Measurements from ENCODE around the gene CHN2.
A peak's percentile ranks its signal among the peaks of the same experiment; 100 is the strongest.

CHN2 gene

DNA sequence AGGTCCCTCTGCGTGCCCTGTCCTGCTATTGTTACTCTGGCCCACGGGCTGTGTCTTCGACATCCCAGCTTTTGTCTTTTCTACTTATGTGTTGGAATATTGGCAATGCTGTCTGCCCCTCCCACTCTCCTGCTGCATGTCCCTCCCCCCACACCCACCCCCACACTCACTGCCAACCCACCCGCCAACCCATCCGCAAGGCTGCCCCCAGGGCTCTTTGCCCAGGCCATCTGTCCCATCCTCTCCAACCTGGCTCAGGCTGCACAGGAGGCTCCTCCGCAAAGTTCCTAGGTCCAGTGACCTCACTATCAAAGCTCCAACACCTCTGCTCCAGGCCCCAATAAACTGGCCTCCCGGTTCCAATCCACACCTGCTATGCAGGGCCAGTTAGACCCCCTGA is 202.0 kb downstream of the CHN2 start:
- H3K4me1 Mint-ChIP-seq: no peaks in the 10 kb centered on the region
- H3K36me3 Mint-ChIP-seq: no peaks in the 10 kb centered on the region
- no peak overlapping the region for H3K27ac Mint-ChIP-seq
- ATAC-seq (no peak), DNase-seq (ENCODE audit: low spot score in 2 of 2) (no peak)
- no peak overlapping the region for H3K4me3 Mint-ChIP-seq
- H3K9me3 Mint-ChIP-seq: no peaks in the 10 kb centered on the region

DNA sequence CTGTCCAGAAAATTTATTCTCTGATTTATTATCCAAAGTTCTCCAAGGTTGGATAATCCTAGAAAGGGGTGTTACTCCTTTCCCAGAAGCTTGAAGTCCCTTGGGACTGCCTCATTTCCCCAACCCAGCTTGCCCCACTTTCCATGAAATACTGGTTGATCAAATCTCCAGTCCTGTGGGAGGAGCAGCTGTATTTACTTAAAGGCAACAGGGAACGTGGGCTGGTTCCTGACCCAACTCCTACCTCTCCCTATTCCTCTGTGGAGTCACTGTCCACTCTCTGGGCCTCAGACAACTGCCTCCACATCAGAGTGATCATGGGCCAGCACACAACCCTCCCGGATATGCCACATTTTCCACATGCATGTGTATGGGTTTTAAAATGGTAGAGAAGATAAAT is 202.8 kb downstream of the CHN2 start:
- Mint-ChIP-seq H3K9me3 (no peaks in the 10 kb centered on the region), H3K36me3 (no peaks in the 10 kb centered on the region), H3K4me1 (no peaks in the 10 kb centered on the region), H3K4me3 (no peak overlapping the region), H3K27ac (no peak overlapping the region)
- ATAC-seq (no peak), DNase-seq (ENCODE audit: low spot score in 2 of 2) (no peak)

DNA sequence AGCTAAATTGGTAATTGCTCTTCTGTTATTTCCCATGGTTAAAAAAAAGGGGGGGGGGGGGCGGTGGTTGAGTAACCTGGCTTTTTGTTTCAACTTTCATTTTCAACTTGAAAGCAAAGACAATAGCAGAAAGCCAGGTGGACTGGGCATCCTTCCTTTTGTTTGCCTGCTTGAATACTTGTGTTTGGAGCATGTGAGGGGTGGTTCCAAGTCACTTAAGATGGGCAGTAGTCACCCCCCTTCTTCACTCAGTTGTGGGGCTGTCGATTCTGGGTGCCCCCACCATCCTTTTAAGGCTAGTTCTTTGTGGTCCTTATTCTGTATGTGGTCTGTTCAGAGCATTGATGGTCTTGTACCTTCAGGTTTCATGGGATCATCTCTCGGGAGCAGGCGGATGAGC is 203.4 kb downstream of the CHN2 start:
- Mint-ChIP-seq H3K4me1 (no peaks in the 10 kb centered on the region), H3K4me3 (no peak overlapping the region), H3K27ac (peak overlapping the region; percentile 22), H3K9me3 (no peaks in the 10 kb centered on the region), H3K36me3 (no peaks in the 10 kb centered on the region)
- DNase-seq (ENCODE audit: low spot score in 2 of 2): no peak
- no peak for ATAC-seq

DNA sequence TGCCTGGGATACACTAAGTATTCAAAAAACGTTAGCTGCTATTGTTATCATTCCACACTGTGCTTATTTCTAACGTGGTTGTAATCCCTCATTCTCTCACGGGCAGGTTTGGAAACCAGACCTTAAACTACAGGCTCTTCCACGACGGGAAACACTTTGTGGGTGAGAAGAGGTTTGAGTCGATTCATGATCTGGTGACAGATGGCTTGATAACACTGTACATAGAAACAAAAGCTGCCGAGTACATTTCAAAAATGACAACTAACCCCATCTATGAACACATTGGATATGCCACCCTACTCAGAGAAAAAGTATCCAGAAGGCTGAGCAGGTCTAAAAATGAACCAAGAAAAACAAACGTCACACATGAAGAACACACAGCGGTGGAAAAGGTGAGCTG is 205.9 kb downstream of the CHN2 start:
- peak overlapping the region; percentile 34 for H3K27ac Mint-ChIP-seq
- no peaks in the 10 kb centered on the region for H3K4me1 Mint-ChIP-seq
- DNase-seq (ENCODE audit: low spot score in 2 of 2) (no peak), ATAC-seq (no peak)
- H3K4me3 Mint-ChIP-seq: no peak overlapping the region
- no peaks in the 10 kb centered on the region for H3K9me3 Mint-ChIP-seq
- no peaks in the 10 kb centered on the region for H3K36me3 Mint-ChIP-seq

DNA sequence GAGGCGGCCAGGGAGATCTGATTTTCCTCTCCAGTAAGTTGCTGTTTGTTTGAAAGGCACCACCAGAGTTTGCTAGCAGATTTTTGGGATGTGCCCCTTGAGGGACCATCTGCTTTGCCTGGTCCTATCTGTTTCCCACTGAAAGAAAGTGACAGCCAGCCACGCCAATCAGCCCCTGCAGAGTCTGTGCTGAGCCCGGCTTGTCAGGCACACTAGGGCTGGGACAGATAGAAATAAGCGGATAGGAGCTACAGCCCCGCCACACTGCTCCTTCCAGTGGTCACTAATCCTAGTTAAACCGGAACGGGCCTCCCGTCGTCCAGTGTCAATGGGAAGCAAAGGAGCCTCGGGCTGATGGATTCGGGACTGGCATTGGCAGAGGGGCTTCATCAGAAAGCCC is 207.2 kb downstream of the CHN2 start:
- no peak overlapping the region for H3K27ac Mint-ChIP-seq
- no peaks in the 10 kb centered on the region for H3K4me1 Mint-ChIP-seq
- H3K9me3 Mint-ChIP-seq: no peaks in the 10 kb centered on the region
- no peaks in the 10 kb centered on the region for H3K36me3 Mint-ChIP-seq
- ATAC-seq: no peak
- H3K4me3 Mint-ChIP-seq: no peak overlapping the region
- no peak for DNase-seq (ENCODE audit: low spot score in 2 of 2)

DNA sequence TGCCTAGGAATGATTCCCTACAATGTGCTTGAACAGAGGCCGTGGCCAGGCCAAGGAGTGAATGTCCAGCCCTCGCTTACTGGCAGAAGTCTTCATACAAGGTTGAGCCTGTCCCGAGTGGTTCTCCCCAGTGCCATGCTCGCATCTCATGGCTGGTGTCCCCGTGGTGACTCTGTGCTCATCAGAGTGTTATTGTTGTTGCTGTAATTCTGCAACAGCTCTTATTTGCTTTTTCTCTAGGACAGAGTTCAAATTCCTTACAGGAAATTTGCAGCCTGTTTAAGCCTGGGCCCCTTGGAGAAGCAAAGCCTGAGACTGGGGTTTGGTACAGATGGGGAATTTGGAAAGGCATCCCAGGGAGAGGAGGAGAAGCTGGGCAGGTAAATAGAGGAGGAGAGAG is 211.3 kb downstream of the CHN2 start:
- Mint-ChIP-seq H3K27ac (peak overlapping the region; percentile 39), H3K9me3 (no peaks in the 10 kb centered on the region), H3K4me1 (no peaks in the 10 kb centered on the region), H3K36me3 (no peaks in the 10 kb centered on the region), H3K4me3 (no peak overlapping the region)
- no peak for ATAC-seq
- no peak for DNase-seq (ENCODE audit: low spot score in 2 of 2)

DNA sequence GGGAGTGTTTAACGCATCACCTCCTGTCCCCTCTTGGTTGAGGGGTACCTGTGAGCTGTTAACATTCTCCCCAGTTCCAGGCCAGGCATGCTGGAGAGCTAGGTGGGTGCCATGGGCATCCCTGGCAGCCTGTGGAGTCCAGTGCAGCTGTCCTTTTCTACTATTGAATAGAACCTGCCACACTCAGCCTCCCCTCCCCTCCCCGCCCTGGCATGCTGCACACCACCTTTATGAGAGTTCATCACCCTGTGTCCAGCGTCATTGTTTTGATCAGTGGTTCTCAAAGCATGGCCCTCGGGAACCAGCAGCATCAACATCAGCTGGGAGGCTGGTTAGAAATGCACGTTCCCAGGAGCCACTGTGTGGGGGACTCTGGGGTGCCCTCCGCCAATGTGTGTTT is 211.8 kb downstream of the CHN2 start:
- ATAC-seq (peak; percentile 28), DNase-seq (ENCODE audit: low spot score in 2 of 2) (no peak)
- H3K4me1 Mint-ChIP-seq: no peaks in the 10 kb centered on the region
- no peaks in the 10 kb centered on the region for H3K36me3 Mint-ChIP-seq
- no peak overlapping the region for H3K4me3 Mint-ChIP-seq
- H3K27ac Mint-ChIP-seq: no peak overlapping the region
- no peaks in the 10 kb centered on the region for H3K9me3 Mint-ChIP-seq

DNA sequence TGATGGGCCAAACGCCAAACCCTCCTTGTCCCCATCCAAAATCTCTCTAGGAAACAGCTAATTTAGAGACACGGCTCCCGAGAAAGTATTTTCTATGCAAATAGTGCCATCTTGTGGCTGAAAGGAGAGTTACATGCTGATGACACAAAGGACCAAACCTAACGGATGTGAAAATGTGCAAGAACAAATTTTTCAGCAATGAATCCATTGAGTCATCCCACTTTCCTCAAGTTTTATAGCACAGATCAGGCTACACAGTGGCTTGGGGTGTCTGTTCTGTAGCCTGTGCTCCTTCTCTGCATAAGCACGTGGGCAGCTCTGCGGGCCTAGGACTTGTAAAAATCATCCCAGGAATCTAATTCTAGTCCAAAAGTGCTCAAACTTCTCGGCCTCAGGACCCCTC is 214.3 kb downstream of the CHN2 start:
- Mint-ChIP-seq H3K4me1 (no peaks in the 10 kb centered on the region), H3K36me3 (no peaks in the 10 kb centered on the region), H3K9me3 (no peaks in the 10 kb centered on the region), H3K27ac (no peak overlapping the region), H3K4me3 (no peak overlapping the region)
- DNase-seq (ENCODE audit: low spot score in 2 of 2): peak; percentile 64 to 75
- peak; percentile 58 for ATAC-seq

DNA sequence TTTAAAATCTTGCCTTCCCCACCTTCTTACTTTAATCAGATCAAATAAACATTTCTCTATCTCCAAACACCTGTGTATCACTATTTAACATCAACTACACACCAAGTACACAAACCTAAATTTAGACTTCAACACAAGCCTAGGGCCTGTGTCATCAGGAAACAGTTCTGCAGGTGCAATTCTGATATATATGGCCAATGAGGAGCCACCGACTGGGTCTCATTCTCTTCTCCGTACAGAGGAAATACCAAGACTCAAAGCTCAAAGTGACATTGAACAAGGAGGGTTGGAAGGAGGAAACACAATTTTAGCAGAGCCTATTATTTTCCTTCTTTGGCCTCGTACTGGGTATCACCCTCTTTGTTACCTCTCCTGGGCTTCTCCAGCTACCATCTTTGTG is 216.4 kb downstream of the CHN2 start:
- no peak overlapping the region for H3K27ac Mint-ChIP-seq
- H3K4me3 Mint-ChIP-seq: no peak overlapping the region
- DNase-seq (ENCODE audit: low spot score in 2 of 2): no peak
- no peaks in the 10 kb centered on the region for H3K9me3 Mint-ChIP-seq
- no peak for ATAC-seq
- H3K36me3 Mint-ChIP-seq: no peaks in the 10 kb centered on the region
- peaks cover 6% of the 10 kb centered on the region for H3K4me1 Mint-ChIP-seq

DNA sequence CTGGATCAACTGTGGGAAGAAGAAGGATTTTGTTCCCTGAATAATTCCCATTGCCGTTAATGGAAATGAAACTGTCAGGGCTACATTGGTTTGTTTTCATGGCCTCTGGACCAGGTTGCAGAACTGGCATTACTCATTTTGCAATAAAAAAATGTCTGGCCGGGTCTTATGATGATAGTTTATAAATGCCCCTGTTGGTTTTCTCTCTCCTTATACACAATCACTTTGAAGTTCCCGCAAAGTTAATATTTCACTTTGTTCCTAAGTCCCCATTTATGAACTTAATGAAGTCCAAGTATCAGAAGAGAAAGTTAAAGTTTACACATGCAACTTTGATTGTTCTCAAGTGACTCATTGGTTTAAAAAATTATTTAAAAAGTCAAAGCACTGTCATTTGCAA is 218.3 kb downstream of the CHN2 start:
- Mint-ChIP-seq H3K9me3 (no peaks in the 10 kb centered on the region), H3K27ac (no peak overlapping the region), H3K36me3 (no peaks in the 10 kb centered on the region), H3K4me3 (no peak overlapping the region), H3K4me1 (peaks cover 6% of the 10 kb centered on the region)
- ATAC-seq (no peak), DNase-seq (ENCODE audit: low spot score in 2 of 2) (no peak)

DNA sequence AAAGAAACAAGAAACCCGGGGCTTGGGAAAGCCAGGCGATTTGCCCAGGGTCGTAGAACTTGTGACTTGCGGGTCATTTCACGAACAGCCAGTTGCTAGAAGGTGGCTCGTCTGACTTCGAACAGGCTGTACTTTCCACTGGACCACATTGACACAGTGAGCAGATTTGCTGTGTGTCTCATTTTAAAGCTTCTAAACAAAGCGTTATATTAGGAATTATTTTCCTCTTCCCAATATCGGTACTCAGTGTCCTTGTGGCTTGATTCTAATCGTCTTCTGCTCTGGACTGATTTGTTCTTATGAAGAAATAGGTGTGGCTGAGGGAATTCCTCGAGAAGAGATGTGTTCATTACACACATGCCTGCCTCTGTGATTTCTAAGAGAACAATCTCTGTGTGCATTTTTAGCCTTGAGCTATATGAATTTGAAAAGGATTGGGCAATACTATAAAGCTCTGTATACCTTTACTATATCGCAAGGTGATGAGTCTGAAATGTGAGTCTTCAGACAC is 219.1 kb downstream of the CHN2 start:
- Mint-ChIP-seq H3K9me3 (no peaks in the 10 kb centered on the region), H3K4me1 (peaks cover 6% of the 10 kb centered on the region), H3K27ac (no peak overlapping the region), H3K4me3 (no peak overlapping the region), H3K36me3 (no peaks in the 10 kb centered on the region)
- ATAC-seq: no peak
- no peak for DNase-seq (ENCODE audit: low spot score in 2 of 2)

DNA sequence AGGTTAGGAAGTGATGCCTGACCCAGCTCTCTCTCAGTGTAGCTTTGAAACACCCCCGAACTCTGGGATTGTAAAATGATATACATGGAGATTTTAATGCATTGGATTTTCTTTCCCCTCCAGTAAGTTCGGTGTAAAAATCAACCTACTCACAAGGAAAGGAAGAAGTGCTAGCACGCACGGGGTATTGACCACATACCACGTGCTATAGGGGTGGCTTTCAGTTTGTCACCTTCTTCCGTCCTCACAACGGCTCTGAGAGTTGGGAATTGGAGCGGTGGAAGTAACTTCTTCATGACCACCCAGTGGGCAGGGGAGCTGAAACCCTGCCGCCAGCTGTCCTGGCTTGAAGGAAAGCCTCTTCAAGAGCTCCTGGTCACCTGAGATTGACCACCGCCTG is 219.6 kb downstream of the CHN2 start:
- Mint-ChIP-seq H3K4me1 (peaks cover 6% of the 10 kb centered on the region), H3K27ac (no peak overlapping the region), H3K9me3 (no peaks in the 10 kb centered on the region), H3K36me3 (no peaks in the 10 kb centered on the region), H3K4me3 (no peak overlapping the region)
- no peak for DNase-seq (ENCODE audit: low spot score in 2 of 2)
- ATAC-seq: peak; percentile 46

DNA sequence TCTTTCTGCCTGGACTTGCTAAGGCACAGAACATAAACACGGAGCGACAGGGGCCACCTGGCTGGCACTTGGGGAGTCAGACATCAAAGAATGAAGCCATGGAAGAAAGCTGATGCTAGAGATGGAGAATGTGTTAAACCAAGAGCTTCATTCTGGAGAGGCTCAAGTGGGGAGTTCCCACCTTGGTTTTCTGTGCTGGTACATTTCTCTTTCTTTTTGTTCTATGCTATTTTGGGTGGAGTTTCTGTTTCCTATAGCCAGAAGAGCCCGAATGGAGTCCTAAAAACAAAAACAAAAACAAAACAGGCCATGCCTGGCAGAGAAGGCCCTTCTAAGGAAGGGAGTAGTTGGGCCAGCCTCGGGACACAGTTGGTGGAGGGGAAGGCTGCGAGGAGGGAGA is 220.6 kb downstream of the CHN2 start:
- H3K36me3 Mint-ChIP-seq: no peaks in the 10 kb centered on the region
- H3K27ac Mint-ChIP-seq: no peak overlapping the region
- no peaks in the 10 kb centered on the region for H3K9me3 Mint-ChIP-seq
- no peak for DNase-seq (ENCODE audit: low spot score in 2 of 2)
- peaks cover 6% of the 10 kb centered on the region for H3K4me1 Mint-ChIP-seq
- ATAC-seq: no peak
- H3K4me3 Mint-ChIP-seq: no peak overlapping the region

DNA sequence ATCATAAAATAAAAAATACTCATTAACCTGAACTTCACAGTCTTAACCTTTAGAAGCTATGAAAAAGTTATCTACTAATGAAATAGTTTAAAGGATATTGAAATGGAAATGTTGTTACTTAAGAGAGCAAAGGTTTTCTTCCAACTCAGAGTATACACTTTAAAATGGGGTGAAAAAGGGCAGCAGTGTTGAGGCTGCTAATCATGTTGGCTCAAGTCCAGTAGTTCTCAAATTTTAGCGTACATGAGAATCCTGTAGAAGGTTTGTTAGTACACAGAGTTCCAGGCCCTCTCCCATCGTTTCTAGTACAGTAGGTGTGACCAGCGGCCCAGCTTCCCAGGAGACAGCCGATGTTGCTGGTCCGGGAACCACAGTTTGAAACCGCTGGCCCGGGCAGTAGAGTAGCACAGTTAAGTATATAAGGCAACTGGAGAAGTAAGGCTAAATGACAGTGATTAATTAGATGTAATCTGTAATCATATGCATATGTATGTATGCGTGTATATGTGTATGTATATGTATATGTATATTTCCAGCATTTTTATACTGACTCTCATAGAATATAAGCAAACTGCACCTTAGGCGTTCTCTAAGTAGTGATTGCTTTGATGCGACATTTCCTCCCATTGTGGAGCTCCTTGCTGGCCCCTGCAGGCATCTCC is 221.8 kb downstream of the CHN2 start:
- DNase-seq (ENCODE audit: low spot score in 2 of 2) (no peak), ATAC-seq (no peak)
- no peak overlapping the region for H3K27ac Mint-ChIP-seq
- H3K4me1 Mint-ChIP-seq: peaks cover 6% of the 10 kb centered on the region
- H3K9me3 Mint-ChIP-seq: no peaks in the 10 kb centered on the region
- H3K36me3 Mint-ChIP-seq: no peaks in the 10 kb centered on the region
- H3K4me3 Mint-ChIP-seq: no peak overlapping the region

DNA sequence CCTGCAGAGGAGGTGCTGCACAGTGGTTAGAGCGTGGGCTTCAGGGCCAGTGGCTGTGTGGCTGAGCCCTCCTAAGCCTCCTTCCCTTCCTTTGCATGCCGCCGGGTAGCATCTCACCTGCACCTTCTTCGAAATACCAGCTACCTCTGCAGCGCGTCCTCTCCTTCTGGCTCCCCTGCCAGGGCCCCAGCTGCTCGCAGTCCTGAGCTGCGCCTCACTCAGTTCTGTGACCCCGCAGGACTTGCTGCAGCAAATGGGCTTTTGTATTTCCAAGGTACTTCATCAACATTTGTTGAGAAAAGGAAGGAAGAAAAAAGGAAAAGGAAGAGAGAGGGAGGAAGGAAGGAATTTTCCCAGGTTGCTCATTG is 222.3 kb downstream of the CHN2 start:
- Mint-ChIP-seq H3K27ac (no peak overlapping the region), H3K36me3 (no peaks in the 10 kb centered on the region), H3K4me3 (no peak overlapping the region), H3K4me1 (peaks cover 6% of the 10 kb centered on the region), H3K9me3 (no peaks in the 10 kb centered on the region)
- DNase-seq (ENCODE audit: low spot score in 2 of 2): no peak
- no peak for ATAC-seq

DNA sequence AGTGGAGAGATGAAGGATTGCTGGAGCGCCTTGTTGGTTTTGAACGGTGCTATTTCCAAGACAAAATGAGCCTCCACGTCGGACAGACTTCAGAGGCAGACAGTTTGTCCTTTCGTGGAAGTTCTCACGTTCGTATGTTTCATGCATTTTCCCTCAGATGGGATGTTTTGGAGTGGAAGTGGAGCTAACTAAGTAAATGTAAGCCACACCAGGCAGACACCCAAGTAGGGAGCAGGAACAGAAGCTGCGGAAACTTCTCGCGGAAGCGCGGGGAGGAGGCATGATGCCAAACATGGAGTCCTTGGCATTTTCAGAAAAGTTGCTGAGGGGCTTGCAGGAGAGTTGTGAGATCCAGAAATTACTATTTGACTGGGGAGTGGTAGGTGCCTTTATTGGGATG is 223.5 kb downstream of the CHN2 start:
- Mint-ChIP-seq H3K9me3 (no peaks in the 10 kb centered on the region), H3K27ac (no peak overlapping the region), H3K4me1 (peaks cover 6% of the 10 kb centered on the region), H3K36me3 (no peaks in the 10 kb centered on the region), H3K4me3 (no peak overlapping the region)
- DNase-seq (ENCODE audit: low spot score in 2 of 2): no peak
- no peak for ATAC-seq

DNA sequence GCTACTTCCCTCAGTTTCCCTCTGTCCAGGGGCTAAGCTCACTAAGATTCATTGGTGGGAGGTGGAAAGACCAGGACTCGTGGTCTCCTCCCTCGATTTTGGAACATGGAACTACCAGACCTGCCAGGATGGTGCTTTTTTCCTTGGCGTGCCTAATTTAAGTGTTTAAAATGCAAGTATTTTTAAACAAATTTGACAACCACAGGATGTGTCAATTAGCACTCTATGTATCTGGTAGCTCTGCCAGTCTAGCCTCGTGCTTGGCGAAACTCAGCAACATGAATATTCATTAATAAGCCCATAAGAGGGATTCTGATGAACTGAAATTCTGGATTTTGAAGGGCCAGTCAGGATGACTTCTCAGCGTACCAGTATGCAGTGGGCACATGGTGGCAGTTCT is 224.1 kb downstream of the CHN2 start:
- no peaks in the 10 kb centered on the region for H3K9me3 Mint-ChIP-seq
- ATAC-seq (no peak), DNase-seq (ENCODE audit: low spot score in 2 of 2) (no peak)
- no peak overlapping the region for H3K4me3 Mint-ChIP-seq
- peaks cover 6% of the 10 kb centered on the region for H3K4me1 Mint-ChIP-seq
- H3K27ac Mint-ChIP-seq: no peak overlapping the region
- no peaks in the 10 kb centered on the region for H3K36me3 Mint-ChIP-seq
